Right cardiac atrium (tissue), 5 donors: ENCODE data around the gene C1QTNF3. TPM values are rescaled to one million over a fixed set of nuclear protein-coding genes. Genes with fewer than 3 reads are reported as not detected.

ENCODE experiments used
- ATAC-seq, 2 donors: fragments of 200-7000 bp; cut with Tn5 transposase; one replicate each; pipeline versions ENCODE4 v1.8.0 to v1.9.1; 2020; ENCODE audit warnings: moderate library complexity in 2 of 2, mild to moderate bottlenecking in 1 of 2
- DNase-seq, 3 donors: peaks; one replicate each; pipeline ENCODE4 v3.0.0-alpha.2; 2020
- H3K27ac ChIP-seq: one replicate; pipeline ENCODE4 v1.5.1; 2013; ENCODE audit warnings: mild to moderate bottlenecking, low read length, control low read depth, moderate library complexity
- H3K27me3 ChIP-seq: one replicate; pipeline ENCODE4 v1.6.1; 2013; ENCODE audit not compliant: control insufficient read depth, insufficient read depth
- H3K4me1 ChIP-seq: one replicate; pipeline ENCODE4 v1.6.1; 2013; ENCODE audit warnings: low read length; ENCODE audit not compliant: control insufficient read depth, insufficient read depth
- H3K4me3 ChIP-seq: one replicate; pipeline ENCODE4 v1.5.1; 2013; ENCODE audit warnings: low read length, control low read depth
- H3K9me3 ChIP-seq: one replicate; pipeline ENCODE4 v1.6.1; 2013; ENCODE audit warnings: low read length; ENCODE audit not compliant: control insufficient read depth
- WGBS: extraction: QIAGEN DNeasy Blood & Tissue Kit; methylation state at CpG from one replicate; pipeline ENCODE4 v1.1.7; 2013; 5-methylcytosine and 5-hydroxymethylcytosine counted together
- intact Hi-C, 4 donors: fragments of 100-400 bp; cut with DNase I; formaldehyde crosslinking; loops; one replicate each; pipeline versions ENCODE4 v1.11.0 to v1.14.0; 2022 to 2023
- polyA plus RNA-seq: library from polyadenylated mRNA; stranded (reverse); fragments of 200-250 nt; gene quantifications from one replicate; pipeline ENCODE4 v1.2.3, GENCODE V29; 2013
- total RNA-seq, 4 donors: library from RNA; stranded (reverse); fragmentation: NEBNext Ultra II Directional; extraction: Animal tissue kit (Norgen Biotek cat#: 25700); gene quantifications; one replicate each; pipeline ENCODE4 v1.2.1, GENCODE V29; 2021
- donor health status: healthy with polysubstance abuse.
- donor health status: DM: no; HTN: yes; CAD: no.
- donor health status: DM: no; HTN: no; CAD: no.
- donor health status: DM: no; HTN: yes; CAD: no; lungs with severe emphysema.
- donor health status: DM: yes; HTN: yes; CAD: no.

C1QTNF3 gene
- total and polyA plus RNA-seq, 5 donors: 1.5 to 4.3 (median 2.5) TPM

DNA sequence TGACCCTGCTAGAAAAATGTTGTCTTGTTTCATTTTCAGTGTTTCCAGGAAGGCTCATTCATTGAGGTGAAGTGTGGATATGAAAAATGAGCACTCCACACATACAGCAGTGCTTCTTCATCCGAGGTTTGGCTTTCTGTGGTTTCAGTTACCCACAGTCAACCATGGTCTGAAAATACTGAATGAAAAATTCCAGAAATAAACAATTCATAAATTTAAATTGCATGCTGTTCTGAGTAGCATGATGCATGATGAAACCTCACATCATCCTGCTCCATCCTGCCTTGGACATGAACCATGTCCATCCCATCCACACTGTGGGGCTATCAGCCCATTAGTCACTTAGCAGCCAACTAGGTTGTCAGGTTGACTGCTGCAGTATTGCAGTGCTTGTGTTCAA lies 48.2 kb downstream of the C1QTNF3 start:
- no peak for DNase-seq
- peaks cover 4% of the 10 kb centered on the region for H3K4me1 ChIP-seq
- no peak overlapping the region for H3K27ac ChIP-seq
- no peak overlapping the region for H3K4me3 ChIP-seq
- H3K9me3 ChIP-seq: peaks cover 2% of the 10 kb centered on the region
- no peaks in the 10 kb centered on the region for H3K27me3 ChIP-seq
- ATAC-seq: peak; percentile 36 to 60
- intact Hi-C loops: loop anchor here in 2 of 4 donors (10.0 kb wide), 1 partner anchor 470 kb away; no protein-coding TSS in a partner anchor
- WGBS: 67% methylated on average over 1 of the region's 1 CpG

DNA sequence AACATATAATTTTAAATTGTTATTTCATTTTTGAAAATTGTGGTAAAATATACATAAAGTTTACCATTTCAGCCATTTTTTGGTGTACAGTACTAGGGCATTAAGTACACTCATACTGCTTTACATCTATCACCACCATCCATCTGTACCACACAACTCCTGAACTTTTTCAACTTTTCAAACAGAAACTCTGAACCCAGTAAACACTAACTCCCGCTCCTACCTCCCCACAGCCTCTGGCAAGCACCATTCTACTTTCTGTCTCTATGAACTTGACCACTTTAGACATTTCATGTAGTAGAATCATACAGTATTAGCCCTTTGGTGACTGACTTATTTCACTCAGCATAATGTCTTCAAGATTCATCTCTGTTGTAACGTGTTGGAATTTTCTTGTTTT lies 50.1 kb downstream of the C1QTNF3 start:
- Histone ChIP-seq H3K27ac (no peak overlapping the region), H3K27me3 (no peaks in the 10 kb centered on the region), H3K9me3 (peaks cover 2% of the 10 kb centered on the region), H3K4me3 (no peak overlapping the region), H3K4me1 (peaks cover 4% of the 10 kb centered on the region)
- intact Hi-C loops: loop anchor here in 2 of 4 donors (10.0 kb wide), 1 partner anchor 472 kb away; no protein-coding TSS in a partner anchor
- no peak for DNase-seq
- no peak for ATAC-seq
- WGBS: 90% methylated on average over 2 of the region's 2 CpGs

DNA sequence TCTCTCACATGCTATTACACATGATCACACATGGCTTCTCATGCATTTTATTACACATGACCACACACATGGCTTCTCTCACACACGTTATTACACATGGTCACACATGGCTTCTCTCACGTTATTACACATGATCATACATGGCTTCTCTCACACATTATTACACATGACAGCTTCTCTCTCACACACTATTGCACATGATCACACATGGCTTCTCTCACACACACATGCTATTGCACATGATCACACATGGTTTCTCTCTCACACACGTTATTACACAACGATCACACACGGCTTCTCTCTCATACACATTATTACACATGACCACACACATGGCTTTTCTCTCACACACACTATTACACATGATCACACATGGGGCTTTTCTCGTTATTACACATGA lies 57.6 kb downstream of the C1QTNF3 start:
- H3K27me3 ChIP-seq: no peaks in the 10 kb centered on the region
- H3K9me3 ChIP-seq: no peaks in the 10 kb centered on the region
- WGBS: 96% methylated on average over 6 of the region's 6 CpGs
- no peaks in the 10 kb centered on the region for H3K4me1 ChIP-seq
- DNase-seq (no peak), ATAC-seq (no peak)
- H3K4me3 ChIP-seq: no peak overlapping the region
- H3K27ac ChIP-seq: no peak overlapping the region
- intact Hi-C loops: no loop called here

DNA sequence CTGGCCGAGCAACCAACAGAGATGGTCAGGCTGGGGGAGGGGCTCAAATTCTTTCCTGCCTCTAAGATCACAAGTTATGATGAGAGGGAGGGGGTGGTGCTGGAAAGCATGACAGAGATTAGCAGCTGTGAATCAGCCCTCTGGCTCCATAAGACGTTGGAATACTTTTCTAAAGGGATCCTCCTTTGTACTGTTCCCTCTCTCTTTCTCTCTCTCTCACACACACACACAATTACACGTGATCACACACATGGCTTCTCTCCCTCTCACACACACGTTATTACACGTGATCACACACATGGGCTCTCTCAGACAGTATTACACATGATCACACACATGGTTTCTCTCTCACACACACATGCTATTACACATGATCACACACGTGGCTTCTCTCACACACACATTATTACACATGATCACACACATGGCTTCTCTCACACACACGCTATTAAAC lies 58.3 kb downstream of the C1QTNF3 start, which contains the start of gene SLC45A2:
SLC45A2 (minus strand) TSS at position 23 of the 454 bp plus-strand sequence. CDS start 110 bp downstream, outside the sequence.
- no peak within 1 kb of the TSS for H3K27ac ChIP-seq
- no peaks in the 10 kb centered on the region for H3K4me1 ChIP-seq
- no peaks in the 10 kb centered on the region for H3K27me3 ChIP-seq
- no peak within 1 kb of the TSS for H3K4me3 ChIP-seq
- DNase-seq: no peak
- ATAC-seq: peak in 1 of 2 donors; percentile 36
- H3K9me3 ChIP-seq: no peaks in the 10 kb centered on the region
- intact Hi-C loops: no loop called here
- 65% methylated on average over 7 of the region's 7 CpGs for WGBS

DNA sequence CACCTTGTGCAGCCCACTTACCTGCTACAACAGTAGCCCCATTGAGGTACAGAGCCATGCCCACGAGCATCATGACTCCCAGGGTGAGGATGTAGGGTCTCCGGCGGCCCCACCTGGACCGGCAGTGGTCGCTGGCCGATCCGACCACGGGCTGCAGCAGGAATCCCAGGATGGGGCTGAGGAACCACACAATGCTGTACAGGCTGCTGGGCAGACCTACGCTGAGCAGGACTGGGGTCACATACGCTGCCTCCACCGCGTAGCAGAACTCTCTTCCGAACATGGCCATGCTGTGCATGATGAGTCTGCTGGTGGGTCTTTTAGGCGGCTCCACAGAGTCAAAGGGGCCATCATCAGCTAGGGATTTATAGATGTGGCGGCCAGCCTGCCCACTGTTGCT lies 58.8 kb downstream of the C1QTNF3 start:
- Histone ChIP-seq H3K27ac (no peak overlapping the region), H3K4me3 (no peak overlapping the region), H3K9me3 (no peaks in the 10 kb centered on the region), H3K27me3 (no peaks in the 10 kb centered on the region), H3K4me1 (no peaks in the 10 kb centered on the region)
- 89% methylated on average over 15 of the region's 15 CpGs for WGBS
- ATAC-seq (peak in 1 of 2 donors; percentile 21), DNase-seq (peak in 1 of 3 donors; percentile 11)
- intact Hi-C loops: no loop called here

DNA sequence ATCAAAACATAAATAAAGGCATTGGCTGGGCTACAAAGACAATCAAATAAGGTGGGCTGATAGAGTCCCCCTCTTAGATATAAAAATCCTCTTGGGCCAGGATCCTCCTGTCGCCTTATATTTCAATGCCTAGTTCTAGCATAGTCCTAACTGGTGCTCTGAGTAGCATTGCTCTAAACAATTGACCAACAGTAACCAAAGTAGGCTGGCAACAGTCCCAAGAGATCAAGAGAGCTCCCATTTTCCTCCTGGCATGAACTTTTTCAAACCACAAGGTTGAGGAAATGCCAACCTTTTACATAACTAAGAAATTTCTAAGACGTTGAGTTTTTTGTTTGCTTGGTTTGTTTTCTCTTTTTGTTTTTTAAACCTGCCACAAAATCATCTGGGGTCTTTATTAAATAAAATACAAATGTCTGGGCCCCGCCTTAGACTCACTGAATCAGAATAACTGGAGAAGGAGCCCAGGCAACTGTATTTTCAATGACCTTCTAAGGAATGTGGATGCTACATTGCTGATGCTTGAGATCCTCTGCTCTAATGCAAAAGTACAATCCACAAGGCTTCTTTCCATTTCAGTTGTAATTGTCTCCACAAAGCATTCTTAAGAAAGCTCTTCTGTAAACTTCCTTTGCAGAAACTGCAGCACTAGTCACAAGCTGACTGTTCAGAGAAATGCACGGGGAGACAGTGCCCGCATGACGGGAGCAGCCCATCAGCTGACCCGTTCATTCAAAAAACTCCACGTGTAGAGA lies 61.4 kb downstream of the C1QTNF3 start:
- 79% methylated on average over 8 of the region's 8 CpGs for WGBS
- H3K27ac ChIP-seq: no peak overlapping the region
- ATAC-seq: no peak
- no peaks in the 10 kb centered on the region for H3K27me3 ChIP-seq
- no peaks in the 10 kb centered on the region for H3K9me3 ChIP-seq
- DNase-seq: no peak
- H3K4me1 ChIP-seq: no peaks in the 10 kb centered on the region
- intact Hi-C loops: no loop called here
- no peak overlapping the region for H3K4me3 ChIP-seq

DNA sequence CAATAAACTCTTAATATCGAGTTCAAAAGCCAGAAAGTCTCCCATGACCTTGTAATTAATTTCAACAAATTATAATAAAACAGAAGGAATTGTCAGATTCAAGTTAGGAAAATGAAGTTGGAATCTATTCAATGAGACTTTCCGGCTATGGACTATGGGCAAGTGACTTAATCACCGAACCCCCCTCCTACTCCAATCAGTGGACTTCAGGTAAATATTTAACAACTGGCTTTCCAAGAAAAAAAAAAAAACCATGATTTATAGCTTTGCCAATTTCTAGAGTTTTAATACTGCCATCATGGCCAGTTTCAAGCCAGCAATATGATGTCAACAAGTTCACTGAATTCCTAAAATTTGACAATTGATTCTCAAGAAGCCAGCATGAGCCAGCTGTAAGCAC lies 63.0 kb downstream of the C1QTNF3 start:
- Histone ChIP-seq H3K4me1 (no peaks in the 10 kb centered on the region), H3K27me3 (no peaks in the 10 kb centered on the region), H3K4me3 (no peak overlapping the region), H3K9me3 (no peaks in the 10 kb centered on the region), H3K27ac (no peak overlapping the region)
- ATAC-seq: no peak
- no peak for DNase-seq
- intact Hi-C loops: no loop called here
- 85% methylated on average over 3 of the region's 3 CpGs for WGBS

DNA sequence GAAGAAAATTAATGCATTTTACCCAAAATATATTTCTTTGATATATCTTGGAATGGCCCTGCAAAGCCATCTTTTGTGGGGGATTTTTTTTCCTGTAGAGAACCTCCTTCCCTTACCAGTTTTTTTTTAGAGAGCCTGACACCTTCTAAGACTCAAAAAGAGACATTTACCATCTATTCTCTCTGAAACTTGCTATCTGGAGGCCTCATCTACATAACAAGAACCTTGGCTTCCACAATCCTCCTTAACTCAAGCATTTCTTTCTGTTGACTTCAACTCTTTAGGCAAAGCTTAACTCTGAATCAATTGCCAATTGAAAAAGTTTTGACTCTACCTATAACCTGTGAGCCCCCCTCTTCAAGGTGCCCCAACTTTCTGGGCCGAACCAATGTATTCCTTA lies 64.7 kb downstream of the C1QTNF3 start:
- Histone ChIP-seq H3K4me1 (no peaks in the 10 kb centered on the region), H3K4me3 (no peak overlapping the region), H3K9me3 (no peaks in the 10 kb centered on the region), H3K27ac (no peak overlapping the region), H3K27me3 (no peaks in the 10 kb centered on the region)
- 92% methylated on average over 1 of the region's 1 CpG for WGBS
- intact Hi-C loops: loop anchor here in 1 of 4 donors (10.0 kb wide), 1 partner anchor 544 kb away; no protein-coding TSS in a partner anchor
- DNase-seq (no peak), ATAC-seq (no peak)

DNA sequence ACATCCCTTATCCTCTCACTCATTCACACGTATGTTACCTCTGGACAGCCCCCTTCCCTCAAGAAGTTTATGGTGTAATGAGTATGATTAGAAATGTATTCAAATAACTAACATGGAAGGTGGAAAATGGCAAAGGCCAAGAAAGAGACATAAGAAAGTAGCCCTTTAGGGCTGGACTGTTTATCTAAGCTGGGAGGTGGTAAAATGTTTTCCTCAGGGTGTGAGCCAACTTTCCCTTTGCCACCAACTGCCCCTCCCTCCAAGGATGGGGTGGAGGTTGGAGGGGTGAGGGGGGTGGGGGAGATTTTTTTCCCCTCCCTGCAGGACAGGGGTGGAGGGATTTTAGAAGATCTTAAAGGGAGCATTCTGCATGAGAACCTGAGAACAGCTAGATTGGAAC lies 66.7 kb downstream of the C1QTNF3 start:
- intact Hi-C loops: loop anchor here in 1 of 4 donors (10.0 kb wide), 1 partner anchor 542 kb away; no protein-coding TSS in a partner anchor
- 45% methylated on average over 1 of the region's 1 CpG for WGBS
- no peaks in the 10 kb centered on the region for H3K4me1 ChIP-seq
- no peak overlapping the region for H3K27ac ChIP-seq
- no peaks in the 10 kb centered on the region for H3K27me3 ChIP-seq
- ATAC-seq (peak; percentile 10 to 20), DNase-seq (no peak)
- no peaks in the 10 kb centered on the region for H3K9me3 ChIP-seq
- no peak overlapping the region for H3K4me3 ChIP-seq

DNA sequence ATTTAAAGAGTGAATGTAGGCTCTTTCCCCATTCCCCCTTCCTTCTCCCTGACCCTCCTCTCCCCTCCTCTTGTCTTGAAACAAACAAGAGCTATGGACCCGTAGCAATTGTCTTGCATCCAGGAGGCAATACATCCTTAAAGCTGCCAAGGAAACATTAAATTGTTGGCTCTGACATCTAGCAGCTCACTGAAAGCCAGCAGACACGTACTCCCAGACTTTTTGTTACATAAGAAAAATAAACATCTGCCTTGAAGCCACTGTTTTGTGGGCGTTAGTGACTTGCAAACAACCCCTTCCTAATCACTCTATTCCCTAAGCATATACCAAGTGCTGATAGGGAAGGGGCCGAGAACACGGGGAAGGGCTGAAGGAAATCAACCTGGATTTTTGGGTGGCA lies 67.2 kb downstream of the C1QTNF3 start:
- no peaks in the 10 kb centered on the region for H3K9me3 ChIP-seq
- WGBS: 26% methylated on average over 5 of the region's 5 CpGs
- H3K27ac ChIP-seq: no peak overlapping the region
- DNase-seq (no peak), ATAC-seq (peak in 1 of 2 donors; percentile 28)
- H3K4me1 ChIP-seq: no peaks in the 10 kb centered on the region
- H3K27me3 ChIP-seq: no peaks in the 10 kb centered on the region
- no peak overlapping the region for H3K4me3 ChIP-seq
- intact Hi-C loops: loop anchor here in 1 of 4 donors (10.0 kb wide), 1 partner anchor 541 kb away; no protein-coding TSS in a partner anchor

DNA sequence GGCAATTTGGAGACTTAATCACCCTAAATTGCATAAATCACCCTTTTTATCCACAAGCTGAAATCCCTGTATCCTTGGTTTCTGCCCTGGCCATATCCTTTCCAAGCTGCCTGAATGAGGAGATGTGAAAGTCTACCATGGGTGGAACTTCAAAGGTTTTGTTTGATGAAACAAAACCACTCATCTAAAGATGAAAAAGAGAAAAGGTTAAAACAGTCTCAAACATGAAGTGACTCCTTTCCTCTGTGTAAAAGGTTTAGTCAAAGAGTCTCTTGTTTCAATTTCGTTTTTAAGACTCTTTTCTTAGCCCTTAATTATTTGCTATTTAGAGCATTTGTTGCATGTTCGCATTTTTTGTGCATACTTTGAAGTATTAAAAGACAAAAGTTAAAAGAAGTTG lies 69.7 kb downstream of the C1QTNF3 start:
- Histone ChIP-seq H3K4me1 (no peaks in the 10 kb centered on the region), H3K9me3 (no peaks in the 10 kb centered on the region), H3K27me3 (no peaks in the 10 kb centered on the region), H3K27ac (no peak overlapping the region), H3K4me3 (no peak overlapping the region)
- DNase-seq (no peak), ATAC-seq (no peak)
- 76% methylated on average over 2 of the region's 2 CpGs for WGBS
- intact Hi-C loops: loop anchor here in 1 of 4 donors (10.0 kb wide), 1 partner anchor 538 kb away; no protein-coding TSS in a partner anchor
